ENCODE measurements around the gene FABP7. TPM values are rescaled to one million over a fixed set of nuclear protein-coding genes. Genes with fewer than 3 reads are reported as not detected.

Gene FABP7
- total and polyA plus RNA-seq, 2 experiments from 2014 or later = 6.6 to 15.7 TPM

- ATAC-seq = no peak
- no peaks in the 10 kb centered on the region for H3K36me3 ChIP-seq (ENCODE audit: insufficient read depth)
- no peaks in the 10 kb centered on the region for H3K9me2 ChIP-seq (ENCODE audit: insufficient read depth)
- H3K36me3 Mint-ChIP-seq (ENCODE audit: low read depth) = no peaks in the 10 kb centered on the region
- no peaks in the 10 kb centered on the region for H3K27me3 ChIP-seq (ENCODE audit: insufficient read depth)
- H3K4me1 Mint-ChIP-seq = peaks cover 9% of the 10 kb centered on the region; the same call in 2 of the 3 replicates
- H3K27me3 Mint-ChIP-seq (ENCODE audit: insufficient read depth, low read depth, poor library complexity) = no peaks in the 10 kb centered on the region
- H3F3A ChIP-seq (replicated peaks; ENCODE audit: low read depth) = no peaks in the 10 kb centered on the region
- H2AFZ ChIP-seq = no peak overlapping the region
- no peak overlapping the region for H3K4me2 ChIP-seq
- no peaks in the 10 kb centered on the region for H3K4me1 ChIP-seq (ENCODE audit: insufficient read depth)
- H3K27ac ChIP-seq (ENCODE audit: low read depth) = no peak overlapping the region
- no peak overlapping the region for H3K4me3 Mint-ChIP-seq
- TF ChIP-seq NANOG (IDR thresholded peaks at IDR 0.05; ENCODE audit: borderline replicate concordance) (no peak), ZNF114 (CRISPR knock-in tag; IDR thresholded peaks at IDR 0.05) (no peak), STAT1 (IDR thresholded peaks at IDR 0.05; ENCODE audit: unreplicated experiment) (no peak)
- no peaks in the 10 kb centered on the region for H3K79me2 ChIP-seq (replicated peaks; ENCODE audit: insufficient read depth)
- no peak overlapping the region for H3K27ac Mint-ChIP-seq
- no peaks in the 10 kb centered on the region for H3K9me3 Mint-ChIP-seq
- no peaks in the 10 kb centered on the region for H4K20me1 ChIP-seq (replicated peaks; ENCODE audit: insufficient read depth)
- no peak for DNase-seq (ENCODE audit: low spot score)
- no peak overlapping the region for H3K4me3 ChIP-seq
Observed at GRCh38 chr6:122798099-122798641, 18.7 kb downstream of the FABP7 start.

- Mint-ChIP-seq H3K36me3 (ENCODE audit: low read depth) (no peaks in the 10 kb centered on the region), H3K4me1 (peaks cover 9% of the 10 kb centered on the region; the same call in 2 of the 3 replicates), H3K27me3 (ENCODE audit: insufficient read depth, low read depth, poor library complexity) (no peaks in the 10 kb centered on the region), H3K27ac (no peak overlapping the region), H3K4me3 (no peak overlapping the region), H3K9me3 (no peaks in the 10 kb centered on the region)
- Histone ChIP-seq H3K27me3 (ENCODE audit: insufficient read depth) (no peaks in the 10 kb centered on the region), H3K79me2 (replicated peaks; ENCODE audit: insufficient read depth) (no peaks in the 10 kb centered on the region), H3K4me2 (no peak overlapping the region), H3K4me1 (ENCODE audit: insufficient read depth) (no peaks in the 10 kb centered on the region), H3K36me3 (ENCODE audit: insufficient read depth) (no peaks in the 10 kb centered on the region), H3K9me2 (ENCODE audit: insufficient read depth) (no peaks in the 10 kb centered on the region), H3K27ac (ENCODE audit: low read depth) (no peak overlapping the region), H2AFZ (no peak overlapping the region), H3K4me3 (no peak overlapping the region), H3F3A (replicated peaks; ENCODE audit: low read depth) (no peaks in the 10 kb centered on the region), H4K20me1 (replicated peaks; ENCODE audit: insufficient read depth) (no peaks in the 10 kb centered on the region)
- DNase-seq (ENCODE audit: low spot score) = no peak
- no peak for ATAC-seq
- no peak for TF ChIP-seq JUNB (IDR thresholded peaks at IDR 0.05; ENCODE audit: unreplicated experiment)
- no peak for TF ChIP-seq NANOG (IDR thresholded peaks at IDR 0.05; ENCODE audit: borderline replicate concordance)
- no peak for TF ChIP-seq POLR2AphosphoS5 (IDR thresholded peaks at IDR 0.05; ENCODE audit: low read depth)
- TF ChIP-seq STAT1 (IDR thresholded peaks at IDR 0.05; ENCODE audit: unreplicated experiment) = no peak
- no peak for TF ChIP-seq EZH2 (IDR thresholded peaks at IDR 0.05; ENCODE audit: low read depth, unreplicated experiment)
- no peak for TF ChIP-seq EZH2phosphoT487 (IDR thresholded peaks at IDR 0.05; ENCODE audit: unreplicated experiment)
- TF ChIP-seq, protein P1, sequence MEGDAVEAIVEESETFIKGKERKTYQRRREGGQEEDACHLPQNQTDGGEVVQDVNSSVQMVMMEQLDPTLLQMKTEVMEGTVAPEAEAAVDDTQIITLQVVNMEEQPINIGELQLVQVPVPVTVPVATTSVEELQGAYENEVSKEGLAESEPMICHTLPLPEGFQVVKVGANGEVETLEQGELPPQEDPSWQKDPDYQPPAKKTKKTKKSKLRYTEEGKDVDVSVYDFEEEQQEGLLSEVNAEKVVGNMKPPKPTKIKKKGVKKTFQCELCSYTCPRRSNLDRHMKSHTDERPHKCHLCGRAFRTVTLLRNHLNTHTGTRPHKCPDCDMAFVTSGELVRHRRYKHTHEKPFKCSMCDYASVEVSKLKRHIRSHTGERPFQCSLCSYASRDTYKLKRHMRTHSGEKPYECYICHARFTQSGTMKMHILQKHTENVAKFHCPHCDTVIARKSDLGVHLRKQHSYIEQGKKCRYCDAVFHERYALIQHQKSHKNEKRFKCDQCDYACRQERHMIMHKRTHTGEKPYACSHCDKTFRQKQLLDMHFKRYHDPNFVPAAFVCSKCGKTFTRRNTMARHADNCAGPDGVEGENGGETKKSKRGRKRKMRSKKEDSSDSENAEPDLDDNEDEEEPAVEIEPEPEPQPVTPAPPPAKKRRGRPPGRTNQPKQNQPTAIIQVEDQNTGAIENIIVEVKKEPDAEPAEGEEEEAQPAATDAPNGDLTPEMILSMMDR (conservative IDR thresholded peaks at IDR 0.05; ENCODE audit: low read depth in 2 of 2) = no peak
- no peak for TF ChIP-seq CREB1 (CRISPR knock-in tag; IDR thresholded peaks at IDR 0.05; ENCODE audit: low read depth)
- TF ChIP-seq ZNF462 (CRISPR knock-in tag; IDR thresholded peaks at IDR 0.05) = no peak
Observed at GRCh38 chr6:122799140-122799745, 19.7 kb downstream of the FABP7 start.

All from GM23338 (cell line).